ENCODE data around the gene CAMSAP1.
"Not testable (repeated sequence)": the region's sequence is repeated elsewhere in the genome, so short reads cannot be mapped to it uniquely, and the experiment has no call there.

The CAMSAP1 gene, protein sequence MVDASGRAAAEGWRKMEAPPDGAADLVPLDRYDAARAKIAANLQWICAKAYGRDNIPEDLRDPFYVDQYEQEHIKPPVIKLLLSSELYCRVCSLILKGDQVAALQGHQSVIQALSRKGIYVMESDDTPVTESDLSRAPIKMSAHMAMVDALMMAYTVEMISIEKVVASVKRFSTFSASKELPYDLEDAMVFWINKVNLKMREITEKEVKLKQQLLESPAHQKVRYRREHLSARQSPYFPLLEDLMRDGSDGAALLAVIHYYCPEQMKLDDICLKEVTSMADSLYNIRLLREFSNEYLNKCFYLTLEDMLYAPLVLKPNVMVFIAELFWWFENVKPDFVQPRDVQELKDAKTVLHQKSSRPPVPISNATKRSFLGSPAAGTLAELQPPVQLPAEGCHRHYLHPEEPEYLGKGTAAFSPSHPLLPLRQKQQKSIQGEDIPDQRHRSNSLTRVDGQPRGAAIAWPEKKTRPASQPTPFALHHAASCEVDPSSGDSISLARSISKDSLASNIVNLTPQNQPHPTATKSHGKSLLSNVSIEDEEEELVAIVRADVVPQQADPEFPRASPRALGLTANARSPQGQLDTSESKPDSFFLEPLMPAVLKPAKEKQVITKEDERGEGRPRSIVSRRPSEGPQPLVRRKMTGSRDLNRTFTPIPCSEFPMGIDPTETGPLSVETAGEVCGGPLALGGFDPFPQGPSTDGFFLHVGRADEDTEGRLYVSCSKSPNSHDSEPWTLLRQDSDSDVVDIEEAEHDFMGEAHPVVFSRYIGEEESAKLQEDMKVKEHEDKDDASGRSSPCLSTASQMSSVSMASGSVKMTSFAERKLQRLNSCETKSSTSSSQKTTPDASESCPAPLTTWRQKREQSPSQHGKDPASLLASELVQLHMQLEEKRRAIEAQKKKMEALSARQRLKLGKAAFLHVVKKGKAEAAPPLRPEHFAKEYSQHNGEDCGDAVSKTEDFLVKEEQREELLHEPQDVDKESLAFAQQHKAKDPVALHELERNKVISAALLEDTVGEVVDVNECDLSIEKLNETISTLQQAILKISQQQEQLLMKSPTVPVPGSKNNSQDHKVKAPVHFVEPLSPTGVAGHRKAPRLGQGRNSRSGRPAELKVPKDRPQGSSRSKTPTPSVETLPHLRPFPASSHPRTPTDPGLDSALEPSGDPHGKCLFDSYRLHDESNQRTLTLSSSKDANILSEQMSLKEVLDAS (N-terminal part only)

DNA sequence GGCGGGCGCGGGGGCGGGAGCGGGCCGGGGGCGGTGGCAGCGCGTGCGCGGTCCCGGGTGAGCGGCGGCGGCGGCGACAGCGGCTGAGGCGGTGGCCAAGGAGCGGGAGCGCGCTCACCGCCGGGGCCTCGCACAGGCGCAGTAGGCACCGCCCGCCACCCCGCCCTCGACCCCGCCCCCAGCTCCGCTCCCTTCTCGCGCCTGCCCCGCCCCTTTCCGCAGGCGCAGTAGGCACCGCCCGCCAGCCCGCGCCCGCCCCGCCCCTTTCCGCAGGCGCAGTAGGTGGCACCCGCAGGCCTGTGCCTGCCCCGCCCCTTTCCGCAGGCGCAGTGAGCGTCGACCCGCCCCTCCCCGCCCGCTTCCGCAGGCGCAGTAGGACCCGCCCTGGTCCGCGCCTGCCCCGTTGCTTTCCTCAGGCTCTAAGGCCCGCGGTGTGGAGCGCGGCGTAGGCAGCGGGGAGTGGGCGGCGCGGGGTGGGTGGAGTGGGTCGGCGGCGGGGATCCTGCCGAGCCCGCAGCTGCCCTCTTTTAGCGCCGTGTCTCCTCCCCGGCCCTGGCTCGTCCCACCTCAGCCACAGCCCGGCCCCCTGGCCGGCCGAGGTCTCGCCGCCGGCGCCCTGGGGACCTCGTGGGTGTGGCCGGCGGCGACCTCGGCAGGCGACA lies at the start of gene CAMSAP1:
Gene CAMSAP1 (minus strand): TSS at position 116 of the 662 bp plus-strand sequence. CDS start 387 bp downstream, outside the sequence.
- DNase-seq (ENCODE audit: low read depth, low spot score), result peak; percentile 91

DNA sequence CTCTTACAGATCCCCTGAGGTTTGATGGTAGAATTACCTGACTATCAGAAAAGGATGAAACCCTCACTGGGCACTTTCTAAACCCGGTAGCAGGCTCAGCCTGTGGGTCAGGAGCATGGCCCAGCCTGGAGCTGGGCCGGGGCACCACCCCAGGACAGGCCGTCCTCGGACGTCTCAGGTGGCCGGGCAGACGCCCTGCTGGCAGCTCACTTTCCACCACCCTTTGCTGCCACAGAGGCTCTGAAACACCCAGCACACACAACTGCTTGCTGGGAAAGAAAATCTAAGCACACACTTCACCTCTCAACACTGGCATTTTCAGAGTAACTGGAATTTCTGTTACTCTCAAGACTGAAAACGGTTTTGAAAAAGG lies 49.4 kb upstream of the CAMSAP1 start:
- no peak for DNase-seq (ENCODE audit: low read depth, low spot score)

DNA sequence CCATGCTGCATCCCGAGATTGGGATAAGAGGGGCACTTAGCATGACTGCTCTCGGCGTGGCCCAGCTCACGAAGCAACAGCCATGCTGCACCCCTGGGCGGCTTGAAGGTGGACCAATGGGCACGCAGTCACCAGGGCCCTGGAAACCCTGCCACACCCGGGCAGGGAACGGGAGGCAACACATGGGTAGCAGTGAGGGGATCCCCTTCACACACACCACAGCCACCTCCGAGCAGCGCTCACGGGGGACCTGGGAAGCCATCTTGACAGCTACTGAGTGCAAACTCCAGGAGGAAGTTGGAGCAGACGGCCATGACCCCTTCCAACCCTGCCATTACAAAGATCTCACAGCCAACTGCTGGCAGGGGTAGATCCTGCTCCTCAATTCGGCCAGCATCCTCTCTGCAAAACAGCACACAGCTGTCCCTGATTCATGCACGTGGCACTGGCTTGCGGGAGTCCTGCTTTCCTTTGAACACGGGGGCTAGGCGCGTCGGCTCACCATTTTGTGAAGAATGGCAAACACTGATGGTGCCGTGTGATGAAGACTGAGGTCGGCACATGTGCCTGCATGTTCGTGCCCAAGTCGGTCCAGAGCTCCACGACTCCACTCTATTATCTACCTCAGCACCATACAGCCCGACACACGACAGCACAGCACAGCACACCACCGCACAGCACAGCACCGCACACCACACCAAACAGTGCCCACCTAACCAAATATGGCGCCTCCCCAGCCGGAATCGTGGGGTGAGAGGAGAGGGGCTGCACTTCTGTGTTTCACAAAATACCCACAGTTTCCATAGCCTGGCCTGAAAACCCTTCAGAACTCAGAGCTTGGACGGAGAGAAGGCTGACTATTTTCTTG lies 48.8 kb upstream of the CAMSAP1 start:
- DNase-seq (ENCODE audit: low read depth, low spot score), result no peak

DNA sequence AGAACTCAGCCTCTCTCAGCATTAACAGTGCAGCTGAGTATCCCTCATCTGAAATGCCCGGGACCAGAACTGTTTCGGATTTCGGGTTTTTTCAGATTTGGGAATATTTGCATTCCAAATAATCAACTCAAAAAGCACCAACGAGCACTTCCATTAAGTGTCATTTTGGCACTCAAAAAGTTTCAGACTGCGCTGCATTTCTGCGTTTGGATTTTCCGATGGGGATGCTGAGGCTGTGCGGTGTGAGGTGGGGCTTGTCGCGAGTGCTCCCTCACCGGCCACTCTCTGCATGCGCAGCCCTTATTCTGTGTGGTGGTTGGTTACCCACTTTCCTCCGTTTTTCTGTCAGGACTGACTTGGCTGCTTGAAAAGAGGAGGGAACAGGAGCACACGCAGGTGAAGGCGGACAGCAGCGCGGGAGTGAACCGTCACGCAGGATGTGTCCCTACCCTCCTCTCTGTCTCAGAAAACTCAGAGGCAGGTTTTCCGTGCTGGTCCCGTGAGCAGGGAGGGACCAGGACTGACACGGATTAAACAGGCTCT lies 45.4 kb upstream of the CAMSAP1 start:
- no peak for DNase-seq (ENCODE audit: low read depth, low spot score)

DNA sequence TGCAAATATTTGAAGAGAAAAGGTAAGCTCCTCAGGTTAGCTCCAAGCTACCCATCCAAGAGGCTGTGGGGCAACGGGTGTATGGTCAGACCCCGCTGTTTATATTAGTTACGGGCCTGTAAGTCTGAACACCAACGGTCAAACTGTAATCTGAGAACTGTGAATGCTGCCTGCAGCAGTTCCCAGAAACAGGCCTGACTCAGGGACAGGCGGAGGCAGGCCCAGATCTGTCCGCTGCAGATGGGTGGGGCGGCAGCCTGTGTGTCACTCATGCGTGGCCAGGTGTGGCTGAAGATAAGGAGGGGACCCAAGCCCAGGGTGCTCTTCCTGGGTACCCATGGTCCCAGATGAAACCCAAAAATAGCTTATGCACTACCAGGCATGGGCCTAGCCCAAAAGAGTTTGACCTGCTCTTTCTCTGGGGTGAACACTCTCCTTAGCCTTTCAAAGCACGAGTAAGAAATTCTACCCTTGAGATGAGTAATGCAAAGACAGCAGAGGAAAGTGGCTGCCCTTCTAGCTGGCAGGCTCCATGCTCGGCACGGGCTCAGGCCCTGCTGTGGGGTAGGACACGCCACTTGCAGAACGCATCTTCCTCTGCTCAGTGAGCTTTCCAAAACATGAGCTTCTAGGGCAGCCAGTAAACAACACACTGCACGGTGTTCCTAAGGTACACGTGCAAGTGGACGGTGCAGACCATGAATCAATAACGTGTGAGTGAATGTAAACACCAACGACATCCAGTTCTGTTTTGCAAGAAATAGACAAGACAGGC lies 44.7 kb upstream of the CAMSAP1 start:
- no peak for DNase-seq (ENCODE audit: low read depth, low spot score)

DNA sequence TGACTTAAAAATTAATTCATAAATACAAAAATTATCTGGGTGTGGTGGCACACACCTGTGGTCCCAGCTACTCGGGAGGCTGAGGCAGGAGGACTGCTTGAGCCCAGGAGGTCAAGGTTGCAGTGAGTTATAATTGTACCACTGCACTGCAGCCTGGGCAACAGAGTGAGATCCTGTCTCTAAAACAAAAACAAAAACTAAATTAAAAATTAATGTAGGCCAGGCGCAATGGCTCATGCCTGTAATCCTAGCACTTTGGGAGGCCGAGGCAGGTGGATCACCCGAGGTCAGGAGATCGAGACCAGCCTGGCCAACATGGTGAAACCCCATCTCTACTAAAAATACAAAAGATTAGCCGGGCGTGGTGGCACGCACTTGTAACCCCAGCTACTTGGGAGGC lies 44.0 kb upstream of the CAMSAP1 start:
- DNase-seq (ENCODE audit: low read depth, low spot score), result not testable (repeated sequence)

DNA sequence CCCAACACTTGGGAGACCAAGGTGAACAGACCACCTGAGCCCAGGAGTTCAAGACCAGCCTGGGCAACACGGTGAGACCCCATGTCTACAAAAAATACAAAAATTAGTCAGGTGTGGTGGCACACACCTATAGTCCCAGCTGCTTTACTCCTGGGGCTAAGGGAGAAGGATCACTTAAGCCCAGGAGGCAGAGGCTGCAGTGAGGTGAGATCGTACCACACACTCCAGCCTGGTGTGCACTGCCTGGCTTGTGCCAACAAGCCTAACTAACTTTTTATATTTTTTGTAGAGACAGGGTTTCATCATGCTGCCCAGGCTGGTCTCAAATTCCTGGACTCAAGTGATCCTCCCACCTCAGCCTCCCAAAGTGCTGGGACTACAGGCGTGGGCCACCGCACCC lies 43.5 kb upstream of the CAMSAP1 start:
- DNase-seq (ENCODE audit: low read depth, low spot score), result not testable (repeated sequence)

DNA sequence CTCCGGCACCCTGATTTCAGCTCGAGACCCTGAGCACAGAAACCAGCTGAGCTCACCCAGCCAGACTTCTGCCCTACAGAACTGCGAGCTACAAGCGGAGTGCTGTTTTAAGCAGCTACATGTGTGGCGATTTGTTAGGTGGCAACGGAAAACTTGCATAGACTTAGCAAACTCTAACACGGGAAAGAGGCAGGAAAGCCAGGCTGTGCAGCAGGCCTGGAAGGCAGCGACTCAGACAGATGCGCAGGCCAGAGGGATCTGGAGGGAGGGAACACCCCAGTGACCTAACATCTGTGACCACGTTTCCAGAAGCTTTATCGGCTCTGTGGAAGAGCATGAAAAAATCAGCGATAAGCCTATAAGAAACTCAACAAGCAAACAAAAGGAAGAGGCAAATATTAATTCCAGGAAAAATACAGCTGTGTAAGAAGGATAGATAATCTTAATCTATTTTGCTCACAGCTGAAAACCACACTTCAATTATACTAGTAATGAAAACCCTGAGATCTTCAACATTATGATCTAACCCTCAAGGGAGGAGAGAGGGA lies 42.9 kb upstream of the CAMSAP1 start:
- DNase-seq (ENCODE audit: low read depth, low spot score), result no peak

DNA sequence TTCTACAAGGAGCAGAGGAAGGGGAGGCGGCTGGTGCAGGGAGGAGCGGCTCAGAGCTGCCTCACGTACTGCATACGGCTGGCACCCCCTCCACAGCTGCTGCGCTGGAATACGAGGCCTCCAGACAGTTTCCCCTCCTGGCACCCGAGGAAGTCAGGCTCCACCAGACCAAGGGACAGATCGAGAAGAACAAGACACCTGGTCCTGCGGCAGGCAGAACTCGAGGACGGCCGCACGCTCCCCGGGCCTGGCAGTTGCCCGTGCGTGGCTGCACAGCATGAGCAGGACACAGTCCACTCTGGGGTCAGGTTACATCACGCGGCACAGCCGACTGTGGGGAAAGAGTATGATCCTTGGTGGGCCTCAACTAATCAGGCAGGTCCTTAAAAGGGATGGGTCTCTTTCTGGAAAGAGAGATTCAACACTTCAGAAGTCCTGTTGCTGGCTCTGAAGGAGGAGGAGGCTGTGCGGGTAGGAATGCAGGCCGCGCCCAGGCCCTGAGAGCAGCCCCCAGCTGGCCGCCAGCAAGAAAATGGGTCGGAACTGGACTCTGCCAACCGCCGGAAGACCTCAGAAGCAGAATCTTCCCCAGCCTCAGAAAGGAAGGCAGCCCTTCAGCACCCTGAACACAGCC lies 42.3 kb upstream of the CAMSAP1 start:
- DNase-seq (ENCODE audit: low read depth, low spot score), result no peak

DNA sequence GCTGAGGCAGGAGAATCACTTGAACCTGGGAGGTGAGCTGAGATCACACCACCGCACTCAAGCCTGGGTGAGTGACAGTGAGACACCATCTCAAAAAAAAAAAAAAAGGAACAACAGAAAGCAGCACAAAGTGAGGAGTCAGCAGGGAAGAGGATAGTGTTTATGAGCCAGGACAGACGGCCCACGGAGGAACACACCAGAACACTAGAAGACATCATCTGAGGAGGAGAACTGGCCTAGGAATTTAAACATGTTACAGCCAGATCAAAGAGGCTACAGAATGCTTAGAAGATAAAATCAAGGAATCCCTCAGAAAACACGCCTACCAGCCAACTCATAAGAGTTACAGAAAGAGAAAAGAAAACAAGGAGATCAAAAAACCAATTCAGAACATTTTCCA lies 41.6 kb upstream of the CAMSAP1 start:
- DNase-seq (ENCODE audit: low read depth, low spot score), result no peak

DNA sequence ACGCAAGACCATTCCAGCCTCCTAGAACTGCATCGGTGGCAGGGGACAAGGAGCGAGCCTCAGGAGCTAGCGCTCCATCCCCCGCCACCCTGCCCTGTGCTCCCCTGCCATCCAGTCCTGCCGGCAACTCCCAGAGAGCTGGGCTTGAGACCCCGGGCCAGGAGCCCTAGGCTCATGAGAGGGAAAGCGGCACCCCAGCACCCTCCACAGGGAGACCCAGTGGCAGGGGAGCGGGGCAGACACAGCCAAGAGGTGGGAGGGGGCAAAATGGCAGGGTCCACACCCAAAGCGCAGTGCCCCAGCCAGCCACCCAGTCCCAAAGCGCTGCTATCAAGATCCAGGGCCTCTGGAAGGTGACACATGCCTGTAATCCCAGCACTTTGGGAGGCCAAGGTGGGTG lies 41.1 kb upstream of the CAMSAP1 start:
- no peak for DNase-seq (ENCODE audit: low read depth, low spot score)

DNA sequence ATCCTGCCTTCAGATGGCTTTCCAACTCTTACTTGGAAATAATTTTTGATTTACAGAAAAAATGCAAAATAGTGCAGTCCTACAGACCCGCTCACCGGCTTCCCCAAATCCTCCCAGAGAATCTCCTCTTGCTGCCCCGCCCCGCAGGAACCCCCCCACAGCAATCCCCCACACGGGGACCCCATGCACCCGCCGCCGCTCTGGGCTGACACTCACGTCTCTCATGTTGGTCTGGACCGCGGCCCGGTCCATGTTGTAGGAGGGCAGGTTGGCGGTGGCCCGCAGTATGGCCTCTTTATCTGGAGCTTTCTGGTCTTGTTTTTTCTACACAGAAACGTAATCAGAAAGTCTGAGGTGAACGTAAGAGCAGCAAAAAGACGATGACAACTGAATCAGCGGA lies 40.2 kb upstream of the CAMSAP1 start:
- DNase-seq (ENCODE audit: low read depth, low spot score), result no peak

DNA sequence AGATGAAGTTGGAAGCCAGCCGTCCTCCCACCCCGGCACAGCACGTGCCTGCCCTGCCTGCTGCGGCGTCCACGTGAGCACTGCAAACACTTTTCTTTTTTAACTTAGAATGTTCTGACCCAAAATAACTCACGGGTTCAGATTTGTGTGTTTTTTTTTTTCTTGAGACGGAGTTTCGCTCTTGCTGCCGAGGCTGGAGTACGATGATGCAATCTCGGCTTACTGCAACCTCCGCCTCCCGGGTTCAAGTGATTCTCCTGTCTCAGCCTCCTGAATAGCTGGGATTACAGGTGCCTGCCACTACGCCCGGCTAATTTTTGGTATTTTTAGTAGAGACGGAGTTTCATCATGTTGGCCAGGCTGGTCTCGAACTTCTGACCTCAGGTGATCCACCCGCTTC lies 39.8 kb upstream of the CAMSAP1 start:
- not testable (repeated sequence) for DNase-seq (ENCODE audit: low read depth, low spot score)

DNA sequence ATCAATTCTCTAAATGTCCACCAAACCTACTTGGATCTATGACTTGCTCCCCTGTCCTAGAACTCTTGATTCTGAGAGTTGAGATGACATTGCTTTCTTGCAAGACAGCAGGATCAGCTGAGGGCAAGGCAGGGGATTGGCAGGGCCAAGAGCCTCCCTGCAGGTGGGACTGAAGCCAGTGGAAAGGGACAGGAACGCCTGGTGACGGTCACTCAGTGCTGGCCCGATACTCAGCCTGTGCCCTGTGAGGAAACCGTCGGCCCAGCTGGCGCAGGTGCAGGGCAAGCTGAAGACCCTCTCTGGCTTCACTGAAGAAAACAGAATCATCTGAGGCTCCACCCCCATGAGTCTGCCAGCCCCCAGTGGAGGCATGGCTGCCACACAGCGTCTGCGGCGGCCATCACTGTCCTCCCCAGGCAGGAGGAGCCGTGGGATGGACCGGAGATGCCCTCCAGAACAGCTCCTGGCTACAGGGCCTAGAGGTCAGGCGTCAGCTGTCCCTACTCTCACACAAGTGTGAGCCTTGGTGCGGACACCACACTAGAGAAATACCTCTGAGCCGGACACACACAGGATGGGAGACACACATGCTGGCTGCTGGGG lies 39.1 kb upstream of the CAMSAP1 start:
- no peak for DNase-seq (ENCODE audit: low read depth, low spot score)

DNA sequence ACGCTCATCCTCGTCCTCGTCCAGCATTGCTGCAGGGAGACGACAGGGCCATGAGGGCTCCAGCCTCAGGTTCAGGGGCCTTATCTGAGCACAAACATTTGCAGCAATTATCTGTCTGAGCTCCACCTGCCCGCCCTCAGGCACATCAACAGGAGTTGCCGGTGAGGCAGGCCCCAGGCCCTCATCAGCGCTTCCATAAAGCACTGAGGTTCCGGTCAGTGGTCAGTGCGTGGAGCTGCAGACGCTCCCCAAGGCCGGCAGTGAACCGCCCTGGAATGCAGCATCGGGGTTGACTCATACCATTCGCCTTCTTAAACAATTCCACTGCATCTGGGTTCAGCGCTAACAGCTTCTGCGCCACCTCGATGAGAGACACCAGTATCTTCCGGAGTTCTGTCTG lies 38.6 kb upstream of the CAMSAP1 start:
- no peak for DNase-seq (ENCODE audit: low read depth, low spot score)

DNA sequence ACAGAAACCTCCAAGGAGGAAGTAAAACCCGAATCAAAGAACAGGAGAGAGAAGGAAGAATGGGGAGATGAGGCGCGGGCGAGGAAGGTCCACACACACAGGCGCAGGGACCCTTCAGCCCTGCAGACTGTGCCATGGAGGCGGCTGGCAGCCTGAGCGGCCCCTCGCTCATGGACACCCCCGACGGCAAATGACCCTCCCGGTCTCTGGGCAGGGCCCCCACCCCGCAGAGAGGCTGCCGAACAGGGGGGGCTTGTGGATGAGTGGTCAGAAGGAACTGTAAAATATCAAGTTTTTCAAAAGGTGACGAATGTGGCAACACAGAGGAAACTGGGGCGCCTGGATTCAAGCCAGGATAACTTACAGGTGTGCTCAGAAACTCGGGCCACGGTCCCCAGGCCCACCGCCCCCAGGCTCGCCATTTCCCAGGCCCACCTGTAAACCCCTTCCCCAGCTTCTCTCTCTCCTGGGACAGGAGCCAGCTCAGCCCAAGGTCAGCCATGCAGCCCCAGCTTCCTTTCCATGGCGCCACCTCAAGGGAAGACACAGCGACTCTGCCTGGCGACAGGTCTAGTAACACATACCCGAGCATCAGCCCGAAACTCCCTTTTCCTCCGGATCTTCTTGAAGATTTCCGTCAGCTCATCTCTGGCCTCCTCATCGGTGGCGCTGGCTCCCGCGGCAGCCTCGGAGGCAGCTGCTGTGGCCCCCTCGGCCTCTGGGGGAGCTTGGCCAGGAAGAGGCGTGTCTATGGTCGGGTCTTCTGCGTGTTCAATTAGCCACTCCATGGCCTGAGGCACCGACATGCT lies 37.3 kb upstream of the CAMSAP1 start:
- no peak for DNase-seq (ENCODE audit: low read depth, low spot score)

DNA sequence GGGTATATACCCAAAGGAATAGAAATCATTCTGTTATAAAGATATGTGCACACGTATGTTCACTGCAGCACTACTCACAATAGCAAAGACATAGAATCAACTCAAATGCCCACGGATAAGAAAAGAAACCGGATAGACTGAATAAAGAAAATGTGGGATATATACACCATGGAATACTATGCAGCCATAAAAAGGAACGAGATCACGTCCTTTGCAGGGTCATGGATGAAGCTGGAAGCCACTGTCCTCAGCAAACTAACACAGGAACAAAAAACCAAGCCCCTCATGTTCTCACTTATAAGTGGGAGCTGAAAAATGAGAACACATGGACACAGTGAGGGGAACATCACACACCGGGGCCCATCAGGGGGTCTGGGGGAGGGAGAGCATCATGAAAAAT lies 36.3 kb upstream of the CAMSAP1 start:
- DNase-seq (ENCODE audit: low read depth, low spot score), result not testable (repeated sequence)

Data from activated CD4-positive, CD25-positive, alpha-beta regulatory T cell treated with anti-CD3 and anti-CD28 coated beads, Interleukin-2, amount 50 U/mL, for 16 hours (primary cell).